ENCODE results near the gene ATXN1. TPM values are rescaled to one million over a fixed set of nuclear protein-coding genes. Genes with fewer than 3 reads are reported as not detected.

The ATXN1 gene
- polyA plus RNA-seq, 1 donor from 2014 or later, result 28.2 TPM

GRCh38 chr6:16299861-16300260, 461.4 kb downstream of the ATXN1 start:
- Histone ChIP-seq H3K9me2 (ENCODE audit: insufficient read depth, low read length) (no peaks in the 10 kb centered on the region), H3K4me2 (ENCODE audit: low read length) (no peak overlapping the region), H3K4me3 (ENCODE audit: low read length) (no peak overlapping the region), H3K9me3 (ENCODE audit: low read length) (no peaks in the 10 kb centered on the region), H3K79me2 (replicated peaks; ENCODE audit: insufficient read depth, low read length) (no peaks in the 10 kb centered on the region), H2AFZ (ENCODE audit: low read depth, low read length) (no peak overlapping the region), H3K36me3 (ENCODE audit: insufficient read depth, low read length) (no peaks in the 10 kb centered on the region), H3K27me3 (ENCODE audit: insufficient read depth, low read depth, low read length) (no peaks in the 10 kb centered on the region), H3K27ac (ENCODE audit: low read length) (no peak overlapping the region), H3K9ac (ENCODE audit: low read length) (no peak overlapping the region), H3F3A (ENCODE audit: insufficient read depth, low read length, poor library complexity, severe bottlenecking) (no peaks in the 10 kb centered on the region), H4K20me1 (ENCODE audit: insufficient read depth) (no peaks in the 10 kb centered on the region)
- TF ChIP-seq EP300 (conservative IDR thresholded peaks at IDR 0.05; ENCODE audit: poor library complexity, severe bottlenecking), result no peak
- no peak for TF ChIP-seq MXI1 (conservative IDR thresholded peaks at IDR 0.05; ENCODE audit: poor library complexity, severe bottlenecking)
- TF ChIP-seq EZH2 (IDR thresholded peaks at IDR 0.05; ENCODE audit: borderline replicate concordance, insufficient read depth, low read length, poor library complexity, severe bottlenecking), result no peak
- no peak for TF ChIP-seq RAD21 (conservative IDR thresholded peaks at IDR 0.05)

- TF ChIP-seq POLR2AphosphoS5 (IDR thresholded peaks at IDR 0.05) (no peak), SMC3 (conservative IDR thresholded peaks at IDR 0.05; ENCODE audit: poor library complexity) (no peak), TAF1 (IDR thresholded peaks at IDR 0.05; ENCODE audit: low read depth) (no peak), EP300 (conservative IDR thresholded peaks at IDR 0.05; ENCODE audit: poor library complexity, severe bottlenecking) (no peak), RAD21 (conservative IDR thresholded peaks at IDR 0.05) (no peak), MXI1 (conservative IDR thresholded peaks at IDR 0.05; ENCODE audit: poor library complexity, severe bottlenecking) (no peak), EZH2 (IDR thresholded peaks at IDR 0.05; ENCODE audit: borderline replicate concordance, insufficient read depth, low read length, poor library complexity, severe bottlenecking) (no peak)
- H2AFZ ChIP-seq (ENCODE audit: low read depth, low read length), result no peak overlapping the region
- no peaks in the 10 kb centered on the region for H3K79me2 ChIP-seq (replicated peaks; ENCODE audit: insufficient read depth, low read length)
- H3K27me3 ChIP-seq (ENCODE audit: insufficient read depth, low read depth, low read length), result no peaks in the 10 kb centered on the region
- H3F3A ChIP-seq (ENCODE audit: insufficient read depth, low read length, poor library complexity, severe bottlenecking), result no peaks in the 10 kb centered on the region
- H4K20me1 ChIP-seq (ENCODE audit: insufficient read depth), result no peaks in the 10 kb centered on the region
- no peak overlapping the region for H3K4me3 ChIP-seq (ENCODE audit: low read length)
- no peaks in the 10 kb centered on the region for H3K9me3 ChIP-seq (ENCODE audit: low read length)
- no peak overlapping the region for H3K27ac ChIP-seq (ENCODE audit: low read length)
- H3K4me2 ChIP-seq (ENCODE audit: low read length), result no peak overlapping the region
- H3K9ac ChIP-seq (ENCODE audit: low read length), result no peak overlapping the region
- no peaks in the 10 kb centered on the region for H3K9me2 ChIP-seq (ENCODE audit: insufficient read depth, low read length)
- H3K36me3 ChIP-seq (ENCODE audit: insufficient read depth, low read length), result no peaks in the 10 kb centered on the region
Observed at GRCh38 chr6:16296061-16296670, 465.1 kb downstream of the ATXN1 start.

GRCh38 chr6:16295471-16295870, 465.8 kb downstream of the ATXN1 start:
- H3K27ac ChIP-seq (ENCODE audit: low read length), result no peak overlapping the region
- H3K27me3 ChIP-seq (ENCODE audit: insufficient read depth, low read depth, low read length), result no peaks in the 10 kb centered on the region
- H3K36me3 ChIP-seq (ENCODE audit: insufficient read depth, low read length), result no peaks in the 10 kb centered on the region
- no peaks in the 10 kb centered on the region for H3K9me3 ChIP-seq (ENCODE audit: low read length)
- H3F3A ChIP-seq (ENCODE audit: insufficient read depth, low read length, poor library complexity, severe bottlenecking), result no peaks in the 10 kb centered on the region
- no peak overlapping the region for H2AFZ ChIP-seq (ENCODE audit: low read depth, low read length)
- TF ChIP-seq MXI1 (conservative IDR thresholded peaks at IDR 0.05; ENCODE audit: poor library complexity, severe bottlenecking), result no peak
- no peak for TF ChIP-seq RAD21 (conservative IDR thresholded peaks at IDR 0.05)
- no peak overlapping the region for H3K9ac ChIP-seq (ENCODE audit: low read length)
- H4K20me1 ChIP-seq (ENCODE audit: insufficient read depth), result no peaks in the 10 kb centered on the region
- H3K79me2 ChIP-seq (replicated peaks; ENCODE audit: insufficient read depth, low read length), result no peaks in the 10 kb centered on the region
- no peak overlapping the region for H3K4me2 ChIP-seq (ENCODE audit: low read length)
- no peak overlapping the region for H3K4me3 ChIP-seq (ENCODE audit: low read length)
- H3K9me2 ChIP-seq (ENCODE audit: insufficient read depth, low read length), result no peaks in the 10 kb centered on the region

GRCh38 chr6:16295060-16295459, 466.2 kb downstream of the ATXN1 start:
- no peak for TF ChIP-seq REST (IDR thresholded peaks at IDR 0.05; ENCODE audit: borderline replicate concordance)
- no peak for TF ChIP-seq TAF1 (IDR thresholded peaks at IDR 0.05; ENCODE audit: low read depth)
- no peak for TF ChIP-seq EP300 (conservative IDR thresholded peaks at IDR 0.05; ENCODE audit: poor library complexity, severe bottlenecking)
- no peak for TF ChIP-seq EZH2 (IDR thresholded peaks at IDR 0.05; ENCODE audit: borderline replicate concordance, insufficient read depth, low read length, poor library complexity, severe bottlenecking)
- no peak for TF ChIP-seq MXI1 (conservative IDR thresholded peaks at IDR 0.05; ENCODE audit: poor library complexity, severe bottlenecking)
- no peak for TF ChIP-seq POLR2AphosphoS5 (IDR thresholded peaks at IDR 0.05)
- no peak for TF ChIP-seq SMC3 (conservative IDR thresholded peaks at IDR 0.05; ENCODE audit: poor library complexity)
- no peak for TF ChIP-seq RAD21 (conservative IDR thresholded peaks at IDR 0.05)
- TF ChIP-seq CTCF (IDR thresholded peaks at IDR 0.05; ENCODE audit: poor library complexity, severe bottlenecking), result no peak
- H3K79me2 ChIP-seq (replicated peaks; ENCODE audit: insufficient read depth, low read length), result no peaks in the 10 kb centered on the region
- H3F3A ChIP-seq (ENCODE audit: insufficient read depth, low read length, poor library complexity, severe bottlenecking), result no peaks in the 10 kb centered on the region
- H2AFZ ChIP-seq (ENCODE audit: low read depth, low read length), result no peak overlapping the region
- H3K4me2 ChIP-seq (ENCODE audit: low read length), result no peak overlapping the region
- H3K27me3 ChIP-seq (ENCODE audit: insufficient read depth, low read depth, low read length), result no peaks in the 10 kb centered on the region
- H4K20me1 ChIP-seq (ENCODE audit: insufficient read depth), result no peaks in the 10 kb centered on the region
- H3K36me3 ChIP-seq (ENCODE audit: insufficient read depth, low read length), result no peaks in the 10 kb centered on the region
- H3K9me2 ChIP-seq (ENCODE audit: insufficient read depth, low read length), result no peaks in the 10 kb centered on the region
- no peaks in the 10 kb centered on the region for H3K9me3 ChIP-seq (ENCODE audit: low read length)
- H3K27ac ChIP-seq (ENCODE audit: low read length), result no peak overlapping the region
- no peak overlapping the region for H3K4me3 ChIP-seq (ENCODE audit: low read length)
- H3K9ac ChIP-seq (ENCODE audit: low read length), result no peak overlapping the region

All from neural cell (in vitro differentiated cells).